ENCODE data around the gene CLNS1A.

Gene CLNS1A

DNA sequence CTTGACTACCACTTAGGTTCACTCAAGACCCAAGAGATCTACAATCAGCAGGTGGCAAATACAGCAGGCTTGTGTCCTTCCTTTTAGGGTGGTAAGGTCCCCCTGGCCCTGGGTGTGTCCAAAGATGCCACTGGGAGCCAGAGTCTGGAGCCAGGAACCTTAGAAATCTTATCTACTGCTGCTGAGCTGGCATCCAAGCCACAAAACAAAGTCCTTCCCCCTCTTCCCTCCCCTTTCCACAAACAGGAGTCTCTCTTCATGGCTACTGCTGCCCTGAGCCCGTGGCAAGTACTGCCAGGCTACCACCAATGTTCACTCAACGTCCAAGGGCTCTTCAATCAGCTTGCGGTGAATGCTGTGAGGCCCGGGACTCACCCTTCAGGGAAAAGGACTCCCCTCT is 69.3 kb downstream of the CLNS1A start:
- Histone ChIP-seq H3K36me3 (no peaks in the 10 kb centered on the region), H3K9me3 (no peaks in the 10 kb centered on the region), H3K4me3 (ENCODE audit: low read depth in 1 of 2, low read length in 1 of 2) (no peak overlapping the region), H3K27me3 (no peaks in the 10 kb centered on the region), H3K27ac (no peak overlapping the region), H3K4me1 (ENCODE audit: control insufficient read depth in 1 of 2, insufficient read depth in 1 of 2, low read depth in 1 of 2, low read length in 1 of 2) (no peaks in the 10 kb centered on the region)
- TF ChIP-seq, protein P1, sequence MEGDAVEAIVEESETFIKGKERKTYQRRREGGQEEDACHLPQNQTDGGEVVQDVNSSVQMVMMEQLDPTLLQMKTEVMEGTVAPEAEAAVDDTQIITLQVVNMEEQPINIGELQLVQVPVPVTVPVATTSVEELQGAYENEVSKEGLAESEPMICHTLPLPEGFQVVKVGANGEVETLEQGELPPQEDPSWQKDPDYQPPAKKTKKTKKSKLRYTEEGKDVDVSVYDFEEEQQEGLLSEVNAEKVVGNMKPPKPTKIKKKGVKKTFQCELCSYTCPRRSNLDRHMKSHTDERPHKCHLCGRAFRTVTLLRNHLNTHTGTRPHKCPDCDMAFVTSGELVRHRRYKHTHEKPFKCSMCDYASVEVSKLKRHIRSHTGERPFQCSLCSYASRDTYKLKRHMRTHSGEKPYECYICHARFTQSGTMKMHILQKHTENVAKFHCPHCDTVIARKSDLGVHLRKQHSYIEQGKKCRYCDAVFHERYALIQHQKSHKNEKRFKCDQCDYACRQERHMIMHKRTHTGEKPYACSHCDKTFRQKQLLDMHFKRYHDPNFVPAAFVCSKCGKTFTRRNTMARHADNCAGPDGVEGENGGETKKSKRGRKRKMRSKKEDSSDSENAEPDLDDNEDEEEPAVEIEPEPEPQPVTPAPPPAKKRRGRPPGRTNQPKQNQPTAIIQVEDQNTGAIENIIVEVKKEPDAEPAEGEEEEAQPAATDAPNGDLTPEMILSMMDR (IDR thresholded peaks at IDR 0.05), result no peak
